Measurements from ENCODE around the gene CDH4.

- TF ChIP-seq CTCF (IDR thresholded peaks at IDR 0.05) (no peak), POLR2A (IDR thresholded peaks at IDR 0.05) (no peak)
Measured at GRCh38 chr20:61690150-61690549, 438.1 kb downstream of the CDH4 start.
